ENCODE data around the gene TRIM44.

TRIM44 gene

GRCh38 chr11:35632301-35632700 is 30.3 kb upstream of the TRIM44 start:
- H3K79me2 ChIP-seq = no peaks in the 10 kb centered on the region
- no peak overlapping the region for H3K4me2 ChIP-seq (ENCODE audit: low read length)
- H3K27ac ChIP-seq = no peak overlapping the region
- no peak overlapping the region for H3K9ac ChIP-seq
- no peaks in the 10 kb centered on the region for H3K9me3 ChIP-seq (ENCODE audit: control insufficient read depth, low read length)
- no peaks in the 10 kb centered on the region for H3K27me3 ChIP-seq (ENCODE audit: control insufficient read depth, insufficient read depth, low read length)
- no peak overlapping the region for H2AFZ ChIP-seq
- no peak overlapping the region for H3K4me3 ChIP-seq (ENCODE audit: low read depth, low read length)
- no peak for TF ChIP-seq CTCF (IDR thresholded peaks at IDR 0.05)
- H3K4me1 ChIP-seq = no peaks in the 10 kb centered on the region
- no peaks in the 10 kb centered on the region for H3K36me3 ChIP-seq (ENCODE audit: control insufficient read depth, insufficient read depth, low read length)

- no peak overlapping the region for H3K4me2 ChIP-seq (ENCODE audit: low read length)
- no peaks in the 10 kb centered on the region for H3K36me3 ChIP-seq (ENCODE audit: control insufficient read depth, insufficient read depth, low read length)
- no peak overlapping the region for H3K4me3 ChIP-seq (ENCODE audit: low read depth, low read length)
- no peaks in the 10 kb centered on the region for H3K79me2 ChIP-seq
- H3K9ac ChIP-seq = no peak overlapping the region
- no peaks in the 10 kb centered on the region for H3K4me1 ChIP-seq
- no peak for TF ChIP-seq CTCF (IDR thresholded peaks at IDR 0.05)
- H2AFZ ChIP-seq = no peak overlapping the region
- no peak overlapping the region for H3K27ac ChIP-seq
- H3K9me3 ChIP-seq (ENCODE audit: control insufficient read depth, low read length) = no peaks in the 10 kb centered on the region
- no peaks in the 10 kb centered on the region for H3K27me3 ChIP-seq (ENCODE audit: control insufficient read depth, insufficient read depth, low read length)
These were observed 28.6 kb upstream of the TRIM44 start for GRCh38 chr11:35633827-35634423.

- TF ChIP-seq CTCF (IDR thresholded peaks at IDR 0.05) = no peak
- Histone ChIP-seq H3K79me2 (no peaks in the 10 kb centered on the region), H3K36me3 (ENCODE audit: control insufficient read depth, insufficient read depth, low read length) (no peaks in the 10 kb centered on the region), H3K27me3 (ENCODE audit: control insufficient read depth, insufficient read depth, low read length) (no peaks in the 10 kb centered on the region), H3K4me2 (ENCODE audit: low read length) (no peak overlapping the region), H2AFZ (no peak overlapping the region), H3K9me3 (ENCODE audit: control insufficient read depth, low read length) (no peaks in the 10 kb centered on the region), H3K9ac (no peak overlapping the region), H3K4me1 (no peaks in the 10 kb centered on the region), H3K27ac (no peak overlapping the region), H3K4me3 (ENCODE audit: low read depth, low read length) (no peak overlapping the region)
These were observed 26.6 kb upstream of the TRIM44 start for GRCh38 chr11:35635933-35636332.

- H3K4me2 ChIP-seq (ENCODE audit: low read length) = no peak overlapping the region
- H3K4me1 ChIP-seq = no peaks in the 10 kb centered on the region
- no peak overlapping the region for H3K9ac ChIP-seq
- no peaks in the 10 kb centered on the region for H3K36me3 ChIP-seq (ENCODE audit: control insufficient read depth, insufficient read depth, low read length)
- H3K27ac ChIP-seq = no peak overlapping the region
- H3K4me3 ChIP-seq (ENCODE audit: low read depth, low read length) = no peak overlapping the region
- TF ChIP-seq CTCF (IDR thresholded peaks at IDR 0.05) = no peak
- no peaks in the 10 kb centered on the region for H3K9me3 ChIP-seq (ENCODE audit: control insufficient read depth, low read length)
- H3K79me2 ChIP-seq = no peaks in the 10 kb centered on the region
- H2AFZ ChIP-seq = no peak overlapping the region
- H3K27me3 ChIP-seq (ENCODE audit: control insufficient read depth, insufficient read depth, low read length) = no peaks in the 10 kb centered on the region
These were observed 22.9 kb upstream of the TRIM44 start for GRCh38 chr11:35639591-35640179.
